Measurements from ENCODE around the gene MAGI2.

GRCh38 chr7:79290398-79290797 lies 163.1 kb downstream of the MAGI2 start:
- TF ChIP-seq ATF3 (IDR thresholded peaks at IDR 0.05) (no peak), CTCF (IDR thresholded peaks at IDR 0.05 in 2 of 3, conservative IDR thresholded peaks at IDR 0.05 in 1 of 3; ENCODE audit: borderline replicate concordance in 1 of 3, insufficient read depth in 1 of 3, low read depth in 2 of 3, low read length in 2 of 3) (no peak), SIN3A (IDR thresholded peaks at IDR 0.05; ENCODE audit: low read depth) (no peak), POLR2A (IDR thresholded peaks at IDR 0.05; ENCODE audit: borderline replicate concordance, extremely low read depth, insufficient read depth, insufficient read length) (no peak), EZH2 (IDR thresholded peaks at IDR 0.05) (no peak), CBX3 (IDR thresholded peaks at IDR 0.05; ENCODE audit: low read depth) (no peak), YY1 (IDR thresholded peaks at IDR 0.05; ENCODE audit: extremely low read depth, insufficient replicate concordance, low read depth, low read length) (no peak), RAD21 (IDR thresholded peaks at IDR 0.05; ENCODE audit: low read depth) (no peak), ZNF274 (IDR thresholded peaks at IDR 0.05; ENCODE audit: low read depth, low read length) (no peak), ZBTB33 (IDR thresholded peaks at IDR 0.05; ENCODE audit: extremely low read depth, insufficient replicate concordance, low read length) (no peak), SP1 (IDR thresholded peaks at IDR 0.05; ENCODE audit: low read depth) (no peak), EZH2phosphoT487 (IDR thresholded peaks at IDR 0.05; ENCODE audit: borderline replicate concordance) (no peak), TCF7L2 (IDR thresholded peaks at IDR 0.05; ENCODE audit: borderline replicate concordance, extremely low read depth, insufficient read depth, insufficient read length) (no peak), POLR2AphosphoS5 (IDR thresholded peaks at IDR 0.05; ENCODE audit: low read depth, low read length) (no peak)
